ENCODE results near the gene PRR29. TPM values are rescaled to one million over a fixed set of nuclear protein-coding genes. Genes with fewer than 3 reads are reported as not detected.

Gene PRR29
- total RNA-seq, 2 experiments from 2014 or later = 0.16 to 0.29 TPM

GRCh38 chr17:63962298-63962744, 35.8 kb upstream of the PRR29 start:
- CTCF ChIA-PET (ENCODE audit: unreplicated experiment) = interaction anchor here (0.6 to 1.6 kb wide), 8 partner anchors 12 to 238 kb away, joined by 4 to 9 read pairs (median 4); no protein-coding TSS in a partner anchor
- Histone ChIP-seq H4K20me1 (ENCODE audit: insufficient read depth, low read length) (no peaks in the 10 kb centered on the region), H3K27ac (ENCODE audit: low read depth, low read length, poor library complexity, severe bottlenecking) (no peak overlapping the region), H2AFZ (ENCODE audit: low read length) (no peak overlapping the region), H3K79me2 (ENCODE audit: insufficient read depth, low read depth, low read length) (no peaks in the 10 kb centered on the region), H3K9me2 (ENCODE audit: insufficient read depth, low read length) (no peaks in the 10 kb centered on the region), H3K4me2 (ENCODE audit: low read length) (no peak overlapping the region), H3K4me1 (ENCODE audit: insufficient read depth, low read length, poor library complexity, severe bottlenecking) (peaks cover 21% of the 10 kb centered on the region), H3K36me3 (ENCODE audit: insufficient read depth, low read length) (no peaks in the 10 kb centered on the region), H3K9me3 (ENCODE audit: low read length) (no peaks in the 10 kb centered on the region), H3K4me3 (ENCODE audit: low read depth, low read length, poor library complexity, severe bottlenecking) (no peak overlapping the region)
- TF ChIP-seq CTCF (conservative IDR thresholded peaks at IDR 0.05; ENCODE audit: low read length) (no peak), EZH2phosphoT487 (IDR thresholded peaks at IDR 0.05; ENCODE audit: borderline replicate concordance, low read depth, low read length) (no peak)
- no peak for DNase-seq (ENCODE audit: low spot score)
- intact Hi-C loops (cut with micrococcal nuclease; ENCODE audit: unreplicated experiment) = no loop called here
- no TSS peak for BruUV-seq (replicated peaks)
- POLR2A ChIA-PET = interaction anchor here (0.7 to 1.6 kb wide), 5 partner anchors 18 to 518 kb away, joined by 3 to 7 read pairs (median 4); partner anchors contain the start of gene ICAM2

- Histone ChIP-seq H3K4me2 (ENCODE audit: low read length) (no peak overlapping the region), H3K36me3 (ENCODE audit: insufficient read depth, low read length) (no peaks in the 10 kb centered on the region), H3K27ac (ENCODE audit: low read depth, low read length, poor library complexity, severe bottlenecking) (no peak overlapping the region), H3K4me1 (ENCODE audit: insufficient read depth, low read length, poor library complexity, severe bottlenecking) (peaks cover 21% of the 10 kb centered on the region), H3K4me3 (ENCODE audit: low read depth, low read length, poor library complexity, severe bottlenecking) (no peak overlapping the region), H3K79me2 (ENCODE audit: insufficient read depth, low read depth, low read length) (no peaks in the 10 kb centered on the region), H2AFZ (ENCODE audit: low read length) (no peak overlapping the region), H3K9me2 (ENCODE audit: insufficient read depth, low read length) (no peaks in the 10 kb centered on the region), H4K20me1 (ENCODE audit: insufficient read depth, low read length) (no peaks in the 10 kb centered on the region), H3K9me3 (ENCODE audit: low read length) (no peaks in the 10 kb centered on the region)
- DNase-seq (ENCODE audit: low spot score) = no peak
- TF ChIP-seq EZH2phosphoT487 (IDR thresholded peaks at IDR 0.05; ENCODE audit: borderline replicate concordance, low read depth, low read length) (no peak), CTCF (conservative IDR thresholded peaks at IDR 0.05; ENCODE audit: low read length) (no peak)
- no TSS peak for BruUV-seq (replicated peaks)
- ChIA-PET POLR2A (no interaction called here), CTCF (ENCODE audit: unreplicated experiment) (no interaction called here)
- intact Hi-C loops (cut with micrococcal nuclease; ENCODE audit: unreplicated experiment) = no loop called here
Measured at GRCh38 chr17:63963123-63963522, 35.0 kb upstream of the PRR29 start.

- intact Hi-C loops (cut with micrococcal nuclease; ENCODE audit: unreplicated experiment) = no loop called here
Measured at GRCh38 chr17:63966646-63967264, 31.4 kb upstream of the PRR29 start.

More at GRCh38 chr17:63966646-63967264, 31.4 kb upstream of the PRR29 start:
- no peaks in the 10 kb centered on the region for H4K20me1 ChIP-seq (ENCODE audit: insufficient read depth, low read length)
- H3K4me2 ChIP-seq (ENCODE audit: low read length) = no peak overlapping the region
- H3K4me1 ChIP-seq (ENCODE audit: insufficient read depth, low read length, poor library complexity, severe bottlenecking) = peaks cover 5% of the 10 kb centered on the region
- CTCF ChIA-PET (ENCODE audit: unreplicated experiment) = interaction anchor here (0.5 kb wide), 1 partner anchor 40 kb away, joined by 3 read pairs; no protein-coding TSS in a partner anchor
- no peaks in the 10 kb centered on the region for H3K9me3 ChIP-seq (ENCODE audit: low read length)
- no peak for TF ChIP-seq CTCF (conservative IDR thresholded peaks at IDR 0.05; ENCODE audit: low read length)
- TF ChIP-seq EZH2phosphoT487 (IDR thresholded peaks at IDR 0.05; ENCODE audit: borderline replicate concordance, low read depth, low read length) = no peak
- no peaks in the 10 kb centered on the region for H3K9me2 ChIP-seq (ENCODE audit: insufficient read depth, low read length)
- no TSS peak for BruUV-seq (replicated peaks)
- H2AFZ ChIP-seq (ENCODE audit: low read length) = no peak overlapping the region
- H3K79me2 ChIP-seq (ENCODE audit: insufficient read depth, low read depth, low read length) = no peaks in the 10 kb centered on the region
- no peaks in the 10 kb centered on the region for H3K36me3 ChIP-seq (ENCODE audit: insufficient read depth, low read length)
- POLR2A ChIA-PET = interaction anchor here (1.0 kb wide), 1 partner anchor 13 kb away, joined by 3 read pairs; no protein-coding TSS in a partner anchor
- no peak for DNase-seq (ENCODE audit: low spot score)
- no peak overlapping the region for H3K27ac ChIP-seq (ENCODE audit: low read depth, low read length, poor library complexity, severe bottlenecking)
- no peak overlapping the region for H3K4me3 ChIP-seq (ENCODE audit: low read depth, low read length, poor library complexity, severe bottlenecking)
